Cardiac fibroblast (primary cell): Measurements from ENCODE around the gene PACSIN2.

Experiments
- DNase-seq, 2 donors: peaks; one replicate each; pipeline versions ENCODE4 v3.0.0 to v3.0.0-alpha.2; 2010; ENCODE audit warnings: low read depth in 2 of 2
- H3K4me3 ChIP-seq, 2 donors: replicated peaks in 1 of 2; 1 replicate in 1 of 2; 2 replicates in 1 of 2; pipeline ENCODE4 v1.5.1; 2011; ENCODE audit warnings: low read depth in 2 of 2, low read length in 2 of 2, mild to moderate bottlenecking in 2 of 2, moderate library complexity in 1 of 2
- CTCF ChIP-seq: IDR thresholded peaks from one replicate; pipeline ENCODE4 v1.5.1; 2011; ENCODE audit warnings: low read depth, mild to moderate bottlenecking, low read length, inconsistent platforms

The PACSIN2 gene

DNA sequence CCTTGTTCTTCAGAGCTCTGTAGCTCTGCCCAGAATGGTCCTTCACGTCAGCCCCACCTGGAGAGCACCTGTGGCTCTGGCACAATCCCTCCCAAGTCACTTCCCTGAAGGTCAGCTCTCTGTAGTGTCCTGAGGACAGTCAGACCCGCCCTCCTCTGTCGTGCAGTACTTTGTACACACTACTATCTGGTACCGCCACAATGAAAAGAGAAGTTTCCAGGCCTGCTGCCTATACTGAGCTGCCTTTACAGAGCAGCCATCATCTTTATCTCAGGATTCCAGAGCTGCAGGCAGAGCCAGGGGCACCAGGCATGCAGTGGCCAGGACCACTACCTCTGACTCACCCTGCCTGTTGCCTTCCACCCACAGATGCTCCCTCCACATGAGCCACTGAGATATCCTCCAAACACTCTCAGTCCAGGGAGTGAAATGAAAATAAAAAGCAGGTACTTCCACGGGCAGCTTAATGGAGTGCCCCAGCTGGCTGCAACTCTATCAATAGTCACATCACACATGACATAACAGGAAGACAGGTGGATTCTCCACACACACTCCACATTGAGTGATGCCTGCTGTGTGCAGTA lies 7.3 kb downstream of the PACSIN2 start:
- DNase-seq = peak in 1 of 2 donors; percentile 56
- TF ChIP-seq CTCF = no peak
- H3K4me3 ChIP-seq = no peak overlapping the region

DNA sequence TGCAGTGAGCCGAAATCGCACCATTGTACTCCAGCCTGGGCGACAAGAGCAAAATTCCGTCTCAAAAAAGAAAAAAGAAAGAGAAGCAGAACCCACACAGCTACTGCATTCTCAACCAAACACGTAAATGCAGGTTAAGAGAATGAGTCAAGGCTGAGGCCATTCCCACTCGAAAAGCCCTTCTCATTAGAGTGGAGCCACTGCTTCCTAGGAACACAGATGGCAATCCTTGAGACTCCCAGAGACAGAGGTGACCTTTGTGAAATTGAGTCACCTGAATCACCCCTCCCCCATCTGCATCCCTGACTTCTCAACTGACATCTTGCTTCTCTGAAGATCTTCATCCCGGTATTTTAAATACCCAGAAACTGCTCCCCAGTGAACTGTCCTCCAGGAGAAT lies 8.2 kb downstream of the PACSIN2 start:
- DNase-seq = no peak
- H3K4me3 ChIP-seq = no peak overlapping the region
- no peak for TF ChIP-seq CTCF

DNA sequence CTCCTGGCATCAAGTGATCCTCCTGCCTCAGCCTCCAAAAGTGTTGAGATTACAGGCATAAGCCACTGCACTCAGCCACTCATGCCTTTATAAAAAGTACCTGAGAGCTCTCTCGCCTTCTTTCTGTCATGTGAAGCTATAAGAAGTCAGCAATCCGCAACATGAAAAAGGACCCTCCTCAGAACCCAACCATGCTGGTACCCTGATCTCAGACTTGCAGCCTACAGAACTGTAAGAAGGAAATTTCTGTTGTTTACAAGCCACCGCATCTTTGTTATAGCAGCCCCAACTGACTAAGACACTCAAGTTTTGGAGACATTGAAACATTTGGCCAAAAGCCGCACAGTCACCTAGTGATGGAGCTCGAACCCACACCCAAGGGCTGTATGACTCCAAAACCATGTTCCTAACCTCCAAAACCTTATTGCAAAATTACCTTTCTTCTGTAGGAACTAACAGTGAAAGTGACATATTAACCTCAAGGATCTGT lies 8.9 kb downstream of the PACSIN2 start:
- TF ChIP-seq CTCF = no peak
- H3K4me3 ChIP-seq = no peak overlapping the region
- no peak for DNase-seq

DNA sequence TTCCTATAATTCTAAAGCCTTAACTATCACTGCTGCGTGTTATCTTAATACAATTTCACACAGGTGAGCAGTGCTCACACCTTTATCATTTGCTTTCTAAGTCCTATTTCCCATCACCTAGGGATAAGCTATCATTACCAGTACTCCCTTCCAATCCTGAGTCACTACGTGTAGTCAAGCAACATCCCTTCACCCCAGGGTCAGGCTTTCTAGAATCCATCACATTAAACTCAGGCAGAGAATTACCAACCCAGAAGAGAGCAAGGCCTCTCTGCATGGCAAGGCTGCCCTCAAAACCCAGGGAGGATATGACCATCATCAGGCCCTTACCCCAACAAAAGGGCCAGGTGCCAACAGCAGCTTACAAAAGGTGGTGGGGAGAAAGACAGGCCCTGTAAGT lies 9.8 kb downstream of the PACSIN2 start:
- no peak for TF ChIP-seq CTCF
- DNase-seq = no peak
- no peak overlapping the region for H3K4me3 ChIP-seq

DNA sequence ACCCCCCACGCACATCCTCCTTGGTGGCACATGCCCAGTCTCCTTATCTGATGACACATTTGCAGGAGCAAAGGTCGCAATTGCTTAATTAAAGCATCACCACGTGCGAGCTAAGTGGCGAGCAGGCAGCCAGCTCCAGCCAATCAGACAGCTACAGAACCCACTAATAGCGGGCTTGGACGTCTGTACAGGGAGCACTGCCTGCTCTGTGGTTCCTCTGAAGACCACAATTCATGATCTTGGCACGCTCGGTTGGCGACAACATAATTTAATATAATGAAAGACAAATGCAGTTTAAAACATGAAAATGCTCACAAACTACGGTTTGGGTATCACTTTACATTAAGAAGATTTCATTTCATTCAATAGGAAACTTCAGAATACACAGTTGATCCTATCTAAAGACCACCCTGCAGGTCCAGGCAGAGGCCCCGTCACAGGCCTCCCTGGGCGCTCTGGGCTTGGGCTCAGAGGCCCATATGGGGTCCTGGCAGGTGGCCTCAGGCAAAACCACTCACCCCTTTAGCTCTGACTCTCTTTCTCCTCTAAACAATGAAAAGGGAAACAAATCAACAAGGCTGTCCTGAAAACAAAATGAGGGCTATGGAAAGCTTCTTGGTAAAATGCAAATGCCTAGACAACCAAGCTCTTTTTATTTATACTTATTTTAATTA lies 10.4 kb downstream of the PACSIN2 start:
- DNase-seq = peak in 1 of 2 donors; percentile 65
- H3K4me3 ChIP-seq = no peak overlapping the region
- TF ChIP-seq CTCF = no peak

GRCh38 chr22:43002202-43002586 lies 12.8 kb downstream of the PACSIN2 start:
- peak; percentile 72 to 73 for DNase-seq
- TF ChIP-seq CTCF = no peak
- peak overlapping the region in 1 of 2 donors; percentile 21 for H3K4me3 ChIP-seq
